DND-41 (cell line): ENCODE data around the gene CCHCR1.

Experiments used
- ATAC-seq: fragments of 200-7000 bp; cut with Tn5 transposase; 3 replicates; pipeline ENCODE4 v1.9.1; 2021; ENCODE audit warnings: low read depth; ENCODE audit not compliant: insufficient read depth
- DNase-seq: peaks from one replicate; pipeline ENCODE4 v3.0.0-alpha.2; 2020
- H2AFZ ChIP-seq: 2 replicates; pipeline ENCODE4 v1.6.0; 2012; ENCODE audit warnings: low read depth, low read length
- H3K27ac ChIP-seq: 2 replicates; pipeline ENCODE4 v1.5.1; 2012; ENCODE audit warnings: low read length, inconsistent platforms
- H3K27me3 ChIP-seq: fragments of 200-600 bp; sonication (generic); 2 replicates; pipeline ENCODE4 v1.6.0; 2012; ENCODE audit warnings: low read length, mild to moderate bottlenecking, inconsistent platforms; ENCODE audit not compliant: insufficient read depth, poor library complexity
- H3K36me3 ChIP-seq: 2 replicates; pipeline ENCODE4 v1.5.1; 2012; ENCODE audit warnings: low read length, inconsistent platforms; ENCODE audit not compliant: insufficient read depth
- H3K4me1 ChIP-seq: 2 replicates; pipeline ENCODE4 v1.5.1; 2012; ENCODE audit warnings: mild to moderate bottlenecking, low read length; ENCODE audit not compliant: insufficient read depth
- H3K4me2 ChIP-seq: 2 replicates; pipeline ENCODE4 v1.6.0; 2012; ENCODE audit warnings: mild to moderate bottlenecking, moderate library complexity, low read length, inconsistent platforms; ENCODE audit not compliant: insufficient read depth
- H3K4me3 ChIP-seq, 2 experiments: fragments of 200-600 bp in 1 of 2; shearing (Covaris generic) in 1 of 2; 2 replicates each; pipeline ENCODE4 v1.5.1; 2012 to 2016; ENCODE audit warnings: inconsistent platforms in 2 of 2, low read length in 2 of 2, mild to moderate bottlenecking in 2 of 2, low read depth in 1 of 2, moderate library complexity in 1 of 2
- H3K79me2 ChIP-seq: 2 replicates; pipeline ENCODE4 v1.6.0; 2012; ENCODE audit warnings: low read length, inconsistent platforms; ENCODE audit not compliant: insufficient read depth
- H3K9ac ChIP-seq: 2 replicates; pipeline ENCODE4 v1.6.0; 2012; ENCODE audit warnings: low read depth, mild to moderate bottlenecking, inconsistent platforms, low read length, moderate library complexity
- H3K9me3 ChIP-seq: 2 replicates; pipeline ENCODE4 v1.5.1; 2012; ENCODE audit warnings: low read length, moderate library complexity, mild to moderate bottlenecking, inconsistent platforms; ENCODE audit not compliant: insufficient read depth, severe bottlenecking
- H4K20me1 ChIP-seq: 2 replicates; pipeline ENCODE4 v1.6.0; 2012; ENCODE audit warnings: low read length; ENCODE audit not compliant: insufficient read depth
- EZH2 ChIP-seq: IDR thresholded peaks from 3 replicates; pipeline ENCODE4 v1.6.1; 2012; ENCODE audit warnings: borderline replicate concordance, low read depth, mild to moderate bottlenecking, moderate library complexity, low read length, inconsistent platforms; ENCODE audit not compliant: severe bottlenecking
- TF ChIP-seq, protein P1 (sequence below): IDR thresholded peaks from 2 replicates; pipeline ENCODE4 v1.5.1; 2012; ENCODE audit warnings: borderline replicate concordance, low read length, moderate library complexity, mild to moderate bottlenecking; ENCODE audit not compliant: poor library complexity, severe bottlenecking; ENCODE audit errors: extremely low read depth

Gene CCHCR1

GRCh38 chr6:31111712-31112111 is 45.9 kb downstream of the CCHCR1 start:
- ATAC-seq, result no peak
- Histone ChIP-seq H3K27me3 (peaks cover 47% of the 10 kb centered on the region), H3K27ac (no peak overlapping the region), H3K79me2 (no peaks in the 10 kb centered on the region), H2AFZ (no peak overlapping the region), H4K20me1 (no peaks in the 10 kb centered on the region), H3K9ac (no peak overlapping the region), H3K9me3 (no peaks in the 10 kb centered on the region), H3K4me1 (no peaks in the 10 kb centered on the region), H3K36me3 (no peaks in the 10 kb centered on the region), H3K4me3 (no peak overlapping the region), H3K4me2 (no peak overlapping the region)
- TF ChIP-seq, protein P1, sequence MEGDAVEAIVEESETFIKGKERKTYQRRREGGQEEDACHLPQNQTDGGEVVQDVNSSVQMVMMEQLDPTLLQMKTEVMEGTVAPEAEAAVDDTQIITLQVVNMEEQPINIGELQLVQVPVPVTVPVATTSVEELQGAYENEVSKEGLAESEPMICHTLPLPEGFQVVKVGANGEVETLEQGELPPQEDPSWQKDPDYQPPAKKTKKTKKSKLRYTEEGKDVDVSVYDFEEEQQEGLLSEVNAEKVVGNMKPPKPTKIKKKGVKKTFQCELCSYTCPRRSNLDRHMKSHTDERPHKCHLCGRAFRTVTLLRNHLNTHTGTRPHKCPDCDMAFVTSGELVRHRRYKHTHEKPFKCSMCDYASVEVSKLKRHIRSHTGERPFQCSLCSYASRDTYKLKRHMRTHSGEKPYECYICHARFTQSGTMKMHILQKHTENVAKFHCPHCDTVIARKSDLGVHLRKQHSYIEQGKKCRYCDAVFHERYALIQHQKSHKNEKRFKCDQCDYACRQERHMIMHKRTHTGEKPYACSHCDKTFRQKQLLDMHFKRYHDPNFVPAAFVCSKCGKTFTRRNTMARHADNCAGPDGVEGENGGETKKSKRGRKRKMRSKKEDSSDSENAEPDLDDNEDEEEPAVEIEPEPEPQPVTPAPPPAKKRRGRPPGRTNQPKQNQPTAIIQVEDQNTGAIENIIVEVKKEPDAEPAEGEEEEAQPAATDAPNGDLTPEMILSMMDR, result no peak
- no peak for TF ChIP-seq EZH2
- DNase-seq, result no peak

DNA sequence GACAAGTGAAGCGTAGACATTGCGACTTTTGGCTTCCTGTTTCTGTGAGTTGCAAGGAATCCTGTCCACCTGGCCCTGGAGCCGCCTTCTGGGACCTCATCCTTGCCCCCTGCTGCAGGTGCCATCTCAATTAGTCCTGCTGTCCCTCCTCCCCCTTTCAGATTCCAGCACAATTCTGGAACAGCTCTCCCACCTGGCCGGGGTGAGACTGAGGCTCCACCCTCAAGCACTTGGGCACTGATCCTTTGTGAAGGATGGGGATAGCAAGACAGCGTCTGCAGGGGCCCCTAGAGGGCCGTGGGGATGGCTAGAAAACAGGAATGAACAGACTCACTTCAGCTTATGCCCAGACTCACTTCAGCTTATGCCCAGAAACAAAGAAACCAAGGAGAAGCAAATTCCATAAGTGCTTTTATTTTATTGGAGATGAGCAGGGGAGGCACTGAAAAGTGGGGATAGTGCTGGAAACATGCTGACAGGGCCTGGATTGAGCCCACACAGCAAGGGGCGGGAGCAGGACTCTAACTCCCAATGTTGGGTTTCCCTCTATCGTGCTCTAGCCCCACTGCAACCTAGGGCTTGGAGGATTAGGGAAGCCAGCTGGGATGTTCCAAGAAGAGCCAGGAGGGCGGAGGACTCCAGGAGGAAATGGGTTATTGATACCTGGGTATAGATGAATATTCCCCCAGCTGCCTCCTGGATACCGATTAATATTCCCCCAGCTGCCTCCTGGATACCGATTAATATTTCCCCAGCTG is 46.6 kb downstream of the CCHCR1 start:
- TF ChIP-seq EZH2, result no peak
- TF ChIP-seq, protein P1, result no peak
- Histone ChIP-seq H2AFZ (no peak overlapping the region), H4K20me1 (no peaks in the 10 kb centered on the region), H3K36me3 (no peaks in the 10 kb centered on the region), H3K4me1 (no peaks in the 10 kb centered on the region), H3K9me3 (no peaks in the 10 kb centered on the region), H3K4me3 (no peak overlapping the region), H3K27ac (no peak overlapping the region), H3K27me3 (peaks cover 42% of the 10 kb centered on the region), H3K4me2 (no peak overlapping the region), H3K9ac (no peak overlapping the region), H3K79me2 (no peaks in the 10 kb centered on the region)
- DNase-seq, result no peak
- ATAC-seq, result no peak

DNA sequence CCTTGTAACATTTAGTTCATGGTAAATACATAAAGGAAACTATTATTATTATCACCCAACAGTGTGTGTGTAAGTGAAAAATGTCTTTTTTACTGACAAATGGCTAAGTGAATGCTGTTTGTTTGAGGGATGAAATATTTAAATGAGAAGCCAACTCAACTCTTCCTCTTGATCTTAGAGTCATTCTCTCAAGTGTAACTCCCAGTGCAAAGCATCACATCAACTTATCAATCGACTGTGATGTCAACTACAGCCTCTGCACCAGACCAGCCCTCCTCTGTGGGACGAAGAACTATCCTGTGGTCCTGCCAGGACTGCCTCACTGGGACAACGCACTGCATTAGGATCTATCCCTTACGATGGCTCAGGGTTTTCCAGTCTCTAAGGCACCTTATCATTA is 50.5 kb downstream of the CCHCR1 start:
- Histone ChIP-seq H3K9ac (no peak overlapping the region), H3K4me1 (no peaks in the 10 kb centered on the region), H2AFZ (no peak overlapping the region), H3K36me3 (no peaks in the 10 kb centered on the region), H4K20me1 (no peaks in the 10 kb centered on the region), H3K27me3 (peaks cover 18% of the 10 kb centered on the region), H3K4me2 (no peak overlapping the region), H3K9me3 (no peaks in the 10 kb centered on the region), H3K79me2 (no peaks in the 10 kb centered on the region), H3K27ac (no peak overlapping the region), H3K4me3 (no peak overlapping the region)
- DNase-seq (no peak), ATAC-seq (no peak)
- TF ChIP-seq, protein P1, result no peak
- TF ChIP-seq EZH2, result no peak

DNA sequence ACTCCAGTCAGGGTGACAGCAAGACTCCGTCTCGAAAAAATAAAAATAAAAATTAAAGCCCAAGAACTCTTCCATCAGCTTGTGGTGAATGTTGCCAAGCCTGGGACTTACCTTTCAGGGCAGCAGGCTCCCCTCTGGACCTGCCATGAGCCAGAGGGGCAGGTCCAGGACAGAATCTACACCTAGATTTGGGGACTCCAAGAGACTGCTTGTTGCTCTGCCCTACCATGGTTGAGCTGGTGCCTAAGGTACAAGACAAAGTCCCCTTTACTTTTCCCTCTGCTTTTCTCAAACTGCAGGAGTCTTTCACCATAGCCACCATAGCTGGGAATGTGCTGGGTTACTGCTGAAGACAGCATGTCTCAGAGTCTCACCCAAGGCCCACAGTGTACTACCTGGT is 54.5 kb downstream of the CCHCR1 start:
- H4K20me1 ChIP-seq, result no peaks in the 10 kb centered on the region
- H2AFZ ChIP-seq, result no peak overlapping the region
- H3K9me3 ChIP-seq, result no peaks in the 10 kb centered on the region
- H3K9ac ChIP-seq, result no peak overlapping the region
- no peaks in the 10 kb centered on the region for H3K27me3 ChIP-seq
- no peaks in the 10 kb centered on the region for H3K79me2 ChIP-seq
- H3K4me1 ChIP-seq, result no peaks in the 10 kb centered on the region
- no peak for TF ChIP-seq EZH2
- TF ChIP-seq, protein P1, result no peak
- no peak overlapping the region for H3K4me2 ChIP-seq
- H3K27ac ChIP-seq, result no peak overlapping the region
- H3K4me3 ChIP-seq, result no peak overlapping the region
- H3K36me3 ChIP-seq, result no peaks in the 10 kb centered on the region
- ATAC-seq (no peak), DNase-seq (no peak)
